Pancreas (tissue), 10 donors: Measurements from ENCODE around the gene CFAP299. TPM values are rescaled to one million over a fixed set of nuclear protein-coding genes. Genes with fewer than 3 reads are reported as not detected.
A peak's percentile ranks its signal among the peaks of the same experiment; 100 is the strongest.

Experiments used
- ATAC-seq, 4 donors: fragments of 200-7000 bp; cut with Tn5 transposase; one replicate each; pipeline versions ENCODE4 v1.8.0 to v1.9.1; 2020; ENCODE audit warnings: mild to moderate bottlenecking in 4 of 4, moderate library complexity in 4 of 4
- DNase-seq, 6 donors: peaks; one replicate each; pipeline ENCODE4 v3.0.0-alpha.2; 2020
- FAIRE-seq: peaks from 2 replicates; lab custom pipeline; 2012; peaks lifted over from hg19 to GRCh38; lab: Jason Lieb, UNC
- H3K27ac ChIP-seq, 4 donors: fragments of 200-600 bp; sonication (generic); 1 replicate in 3 of 4; 2 replicates in 1 of 4; pipeline versions ENCODE4 v1.5.0 to v1.8.0; 2020
- H3K27me3 ChIP-seq, 4 donors: fragments of 200-600 bp; one replicate each; pipeline ENCODE4 v1.8.0; 2021
- H3K36me3 ChIP-seq, 3 donors: fragments of 200-600 bp; sonication (generic) in 1 of 3; one replicate each; pipeline versions ENCODE4 v1.5.0 to v1.8.0; 2020 to 2021
- H3K4me1 ChIP-seq, 3 donors: fragments of 200-600 bp; one replicate each; pipeline ENCODE4 v1.8.0; 2021
- H3K4me3 ChIP-seq, 4 donors: fragments of 200-600 bp; sonication (generic) in 2 of 4; one replicate each; pipeline versions ENCODE4 v1.5.0 to v1.8.0; 2020 to 2021
- H3K9me3 ChIP-seq, 4 donors: fragments of 200-600 bp; one replicate each; pipeline ENCODE4 v1.8.0; 2021
- CTCF ChIP-seq, 4 donors: fragments of 200-600 bp; sonication (generic) in 3 of 4; IDR thresholded peaks; one replicate each; pipeline versions ENCODE4 v1.5.0 to v1.8.0; 2021; ENCODE audit warnings: antibody characterized with exemption in 4 of 4
- WGBS, 2 donors: extraction: QIAGEN DNeasy Blood & Tissue Kit; methylation state at CpG; one replicate each; pipeline ENCODE4 v1.1.7; 2013; 5-methylcytosine and 5-hydroxymethylcytosine counted together
- intact Hi-C, 3 donors: fragments of 100-400 bp; cut with DNase I; formaldehyde crosslinking; loops; one replicate each; pipeline versions ENCODE4 v1.11.1 to v1.14.2; 2022
- polyA plus RNA-seq, 2 donors: library from polyadenylated mRNA; stranded (reverse); fragments of 200-250 nt; gene quantifications; one replicate each; pipeline ENCODE4 v1.2.3, GENCODE V29; 2013
- total RNA-seq, 6 donors: library from RNA; stranded (reverse); fragmentation: NEBNext Ultra II Directional in 4 of 6; extraction: Animal tissue kit (Norgen Biotek cat#: 25700) in 4 of 6; gene quantifications; one replicate each; pipeline versions ENCODE4 v1.2.1 to v1.2.4, GENCODE V29; 2021 to 2023
- donor health status: healthy with polysubstance abuse.
- donor health status: DM: no; HTN: no; CAD: no; lungs with moderate emphysema.
- donor health status: DM: no; HTN: no; CAD: no.
- donor health status: control.
- donor health status: control.
- donor health status: Bipolar disorder and iron deficiency.
- donor health status: DM: yes; HTN: yes; CAD: no.
- donor health status: DM: no; HTN: no; CAD: no.
- donor health status: DM: no; HTN: no; CAD: no.
- donor health status: DM: yes; HTN: yes; CAD: no.

The CFAP299 gene
- total and polyA plus RNA-seq, 8 donors: 0.14 TPM; not detected in 7

GRCh38 chr4:80365928-80366327 lies 30.4 kb downstream of the CFAP299 start:
- peak in 3 of 4 donors; percentile 80 to 83 (median 83) for ATAC-seq
- intact Hi-C loops: no loop called here
- Histone ChIP-seq H3K4me3 (no peak overlapping the region), H3K36me3 (no peaks in the 10 kb centered on the region), H3K27ac (no peak overlapping the region), H3K9me3 (no peaks in the 10 kb centered on the region), H3K27me3 (peaks cover 0 to under 1% (median 0%) of the 10 kb centered on the region in 4 donors), H3K4me1 (no peaks in the 10 kb centered on the region)
- WGBS, 2 donors: 48 to 59% methylated on average over 1 of the region's 1 CpG
- peak in 2 of 4 donors; percentile 29 to 40 for TF ChIP-seq CTCF (IDR thresholded peaks at IDR 0.05)
- DNase-seq: peak in 2 of 6 donors; percentile 25 to 45
- no peak for FAIRE-seq

- FAIRE-seq: no peak
- intact Hi-C loops: no loop called here
- H3K9me3 ChIP-seq: no peaks in the 10 kb centered on the region
- no peaks in the 10 kb centered on the region for H3K27me3 ChIP-seq
- ATAC-seq: no peak
- no peak for DNase-seq
- no peak for TF ChIP-seq CTCF (IDR thresholded peaks at IDR 0.05)
- no peak overlapping the region for H3K27ac ChIP-seq
- 55 to 67% methylated on average over 2 of the region's 2 CpGs for WGBS, 2 donors
- no peak overlapping the region for H3K4me3 ChIP-seq
- no peaks in the 10 kb centered on the region for H3K36me3 ChIP-seq
- no peaks in the 10 kb centered on the region for H3K4me1 ChIP-seq
Observed at GRCh38 chr4:80367737-80368136, 32.2 kb downstream of the CFAP299 start.

- H3K9me3 ChIP-seq: no peaks in the 10 kb centered on the region
- ATAC-seq: no peak
- no peaks in the 10 kb centered on the region for H3K4me1 ChIP-seq
- H3K27ac ChIP-seq: no peak overlapping the region
- FAIRE-seq: no peak
- no peak for TF ChIP-seq CTCF (IDR thresholded peaks at IDR 0.05)
- no peaks in the 10 kb centered on the region for H3K36me3 ChIP-seq
- intact Hi-C loops: loop anchor here in 1 of 3 donors (10.0 kb wide), 1 partner anchor 684 kb away; no protein-coding TSS in a partner anchor
- WGBS, 2 donors: 76 to 88% methylated on average over 3 of the region's 3 CpGs
- no peaks in the 10 kb centered on the region for H3K27me3 ChIP-seq
- DNase-seq: no peak
- H3K4me3 ChIP-seq: no peak overlapping the region
Observed at GRCh38 chr4:80370635-80371034, 35.1 kb downstream of the CFAP299 start.

- DNase-seq (no peak), FAIRE-seq (no peak), ATAC-seq (no peak)
- intact Hi-C loops: loop anchor here in 1 of 3 donors (10.0 kb wide), 1 partner anchor 684 kb away; no protein-coding TSS in a partner anchor
- Histone ChIP-seq H3K4me1 (no peaks in the 10 kb centered on the region), H3K27ac (no peak overlapping the region), H3K9me3 (no peaks in the 10 kb centered on the region), H3K36me3 (no peaks in the 10 kb centered on the region), H3K4me3 (no peak overlapping the region), H3K27me3 (no peaks in the 10 kb centered on the region)
- TF ChIP-seq CTCF (IDR thresholded peaks at IDR 0.05): no peak
- 79 to 84% methylated on average over 2 of the region's 2 CpGs for WGBS, 2 donors
Observed at GRCh38 chr4:80371046-80371445, 35.5 kb downstream of the CFAP299 start.

- Histone ChIP-seq H3K4me1 (no peaks in the 10 kb centered on the region), H3K27me3 (no peaks in the 10 kb centered on the region), H3K4me3 (no peak overlapping the region), H3K9me3 (no peaks in the 10 kb centered on the region), H3K36me3 (no peaks in the 10 kb centered on the region), H3K27ac (no peak overlapping the region)
- FAIRE-seq: no peak
- ATAC-seq: no peak
- TF ChIP-seq CTCF (IDR thresholded peaks at IDR 0.05): no peak
- intact Hi-C loops: loop anchor here in 1 of 3 donors (10.0 kb wide), 1 partner anchor 681 kb away; no protein-coding TSS in a partner anchor
- no peak for DNase-seq
Observed at GRCh38 chr4:80374180-80374579, 38.6 kb downstream of the CFAP299 start.
